ENCODE results near the gene NDUFA12.

NDUFA12 gene

DNA sequence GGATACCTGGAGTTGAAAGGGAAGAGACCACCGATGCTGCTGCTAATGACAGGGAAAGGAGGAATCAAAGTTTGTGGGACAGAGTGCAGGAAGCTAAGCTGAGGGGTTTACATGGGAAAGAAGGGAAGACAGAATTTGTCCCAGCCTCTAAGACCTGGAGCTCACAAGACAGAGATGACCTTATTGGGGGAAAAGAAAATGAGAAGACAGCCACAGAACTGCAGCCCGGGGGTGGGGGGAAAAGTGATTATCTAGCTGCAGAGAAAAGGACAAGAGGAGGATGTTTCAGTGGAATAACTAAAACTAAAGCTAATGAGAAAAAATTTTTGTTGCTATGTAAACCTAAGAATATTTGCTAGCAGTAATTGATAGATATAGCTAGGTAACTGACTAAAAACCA, 30.7 kb downstream of the NDUFA12 start:
- H3K4me1 ChIP-seq (ENCODE audit: insufficient read depth, low read length): no peaks in the 10 kb centered on the region
- H3K27me3 ChIP-seq (ENCODE audit: insufficient read depth, low read length): no peaks in the 10 kb centered on the region
- no peak overlapping the region for H3K4me3 ChIP-seq (ENCODE audit: low read length)
- H3K36me3 ChIP-seq (ENCODE audit: insufficient read depth, low read length): peaks cover 15% of the 10 kb centered on the region
- no peaks in the 10 kb centered on the region for H3K9me3 ChIP-seq (ENCODE audit: low read length)
- H2AFZ ChIP-seq (ENCODE audit: low read depth, low read length): no peak overlapping the region

DNA sequence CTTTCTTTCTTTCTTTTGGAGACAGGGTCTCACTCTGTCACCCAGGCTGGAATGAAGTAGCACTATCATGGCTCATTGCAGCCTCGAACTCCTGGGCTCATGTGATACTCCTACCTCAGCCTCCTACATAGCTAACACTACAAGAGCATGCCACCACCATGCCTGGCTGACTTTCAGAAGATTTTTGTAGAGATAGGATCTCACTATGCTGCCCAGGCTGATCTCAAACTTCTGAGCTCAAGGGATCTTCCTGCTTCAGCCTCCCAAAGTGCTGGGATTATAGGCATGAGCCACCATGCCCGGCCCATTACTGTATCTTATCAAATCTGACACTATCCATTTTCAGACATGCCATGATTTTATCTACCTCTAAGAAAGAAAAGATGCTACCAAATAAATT, 31.6 kb downstream of the NDUFA12 start:
- no peak overlapping the region for H2AFZ ChIP-seq (ENCODE audit: low read depth, low read length)
- H3K27me3 ChIP-seq (ENCODE audit: insufficient read depth, low read length): no peaks in the 10 kb centered on the region
- no peaks in the 10 kb centered on the region for H3K4me1 ChIP-seq (ENCODE audit: insufficient read depth, low read length)
- peaks cover 15% of the 10 kb centered on the region for H3K36me3 ChIP-seq (ENCODE audit: insufficient read depth, low read length)
- no peak overlapping the region for H3K4me3 ChIP-seq (ENCODE audit: low read length)
- H3K9me3 ChIP-seq (ENCODE audit: low read length): no peaks in the 10 kb centered on the region

DNA sequence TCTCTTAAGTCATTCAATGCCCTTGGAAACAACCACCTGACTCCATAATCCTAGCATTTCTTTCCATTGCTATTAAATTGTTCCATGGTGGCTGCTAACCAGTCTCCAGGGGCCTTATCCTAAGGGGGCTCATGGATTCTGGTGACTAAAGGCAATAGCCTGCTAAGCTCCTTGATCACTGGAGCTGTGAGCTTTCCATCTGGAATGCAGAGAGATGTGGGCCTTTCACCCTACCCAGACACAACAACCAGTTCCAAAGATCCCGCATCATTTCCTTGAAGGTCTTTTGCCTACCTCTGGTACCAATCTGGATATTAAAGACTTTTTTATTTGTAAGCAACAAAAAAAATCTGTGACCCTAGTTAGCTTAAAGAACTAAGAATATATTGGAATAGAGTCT, 32.9 kb downstream of the NDUFA12 start:
- Histone ChIP-seq H3K4me3 (ENCODE audit: low read length) (no peak overlapping the region), H2AFZ (ENCODE audit: low read depth, low read length) (no peak overlapping the region), H3K27me3 (ENCODE audit: insufficient read depth, low read length) (no peaks in the 10 kb centered on the region), H3K9me3 (ENCODE audit: low read length) (no peaks in the 10 kb centered on the region), H3K36me3 (ENCODE audit: insufficient read depth, low read length) (peaks cover 15% of the 10 kb centered on the region), H3K4me1 (ENCODE audit: insufficient read depth, low read length) (no peaks in the 10 kb centered on the region)

DNA sequence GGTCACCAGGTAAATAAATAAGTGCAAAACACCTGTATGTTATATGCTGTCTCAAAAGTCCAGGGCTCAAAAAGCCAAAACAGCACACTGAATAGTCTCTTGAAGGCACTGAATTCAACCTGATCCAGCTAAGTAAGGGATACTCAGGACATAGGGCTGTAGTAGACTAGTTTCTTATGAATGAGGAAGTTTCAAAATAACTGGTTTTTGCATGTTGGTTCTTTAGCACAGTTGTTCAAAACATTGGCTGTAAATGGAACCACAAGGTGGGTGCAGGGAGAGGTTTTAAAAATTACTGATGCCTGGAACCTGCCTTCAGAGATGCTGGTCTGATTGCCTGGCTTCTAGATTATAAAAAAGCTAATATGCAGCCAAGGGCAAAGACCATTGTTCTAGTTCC, 34.1 kb downstream of the NDUFA12 start:
- no peak overlapping the region for H3K4me3 ChIP-seq (ENCODE audit: low read length)
- no peak overlapping the region for H2AFZ ChIP-seq (ENCODE audit: low read depth, low read length)
- no peaks in the 10 kb centered on the region for H3K27me3 ChIP-seq (ENCODE audit: insufficient read depth, low read length)

GRCh38 chr12:94965982-94966630, 37.4 kb downstream of the NDUFA12 start:
- H3K4me3 ChIP-seq (ENCODE audit: low read length): no peak overlapping the region
- H3K36me3 ChIP-seq (ENCODE audit: insufficient read depth, low read length): peaks cover 4% of the 10 kb centered on the region
- peaks cover 11% of the 10 kb centered on the region for H3K4me1 ChIP-seq (ENCODE audit: insufficient read depth, low read length)
- H2AFZ ChIP-seq (ENCODE audit: low read depth, low read length): no peak overlapping the region
- H3K27me3 ChIP-seq (ENCODE audit: insufficient read depth, low read length): no peaks in the 10 kb centered on the region
- no peaks in the 10 kb centered on the region for H3K9me3 ChIP-seq (ENCODE audit: low read length)

More for the DNA sequence above, 34.1 kb downstream of the NDUFA12 start:
- Histone ChIP-seq H3K4me1 (ENCODE audit: insufficient read depth, low read length) (no peaks in the 10 kb centered on the region), H3K9me3 (ENCODE audit: low read length) (no peaks in the 10 kb centered on the region), H3K36me3 (ENCODE audit: insufficient read depth, low read length) (peaks cover 15% of the 10 kb centered on the region)

- H2AFZ ChIP-seq (ENCODE audit: low read depth, low read length): no peak overlapping the region
- no peaks in the 10 kb centered on the region for H3K27me3 ChIP-seq (ENCODE audit: insufficient read depth, low read length)
- H3K4me1 ChIP-seq (ENCODE audit: insufficient read depth, low read length): peaks cover 18% of the 10 kb centered on the region
- no peaks in the 10 kb centered on the region for H3K9me3 ChIP-seq (ENCODE audit: low read length)
- no peak overlapping the region for H3K4me3 ChIP-seq (ENCODE audit: low read length)
- no peaks in the 10 kb centered on the region for H3K36me3 ChIP-seq (ENCODE audit: insufficient read depth, low read length)
These were observed 39.8 kb downstream of the NDUFA12 start for GRCh38 chr12:94963649-94964048.

DNA sequence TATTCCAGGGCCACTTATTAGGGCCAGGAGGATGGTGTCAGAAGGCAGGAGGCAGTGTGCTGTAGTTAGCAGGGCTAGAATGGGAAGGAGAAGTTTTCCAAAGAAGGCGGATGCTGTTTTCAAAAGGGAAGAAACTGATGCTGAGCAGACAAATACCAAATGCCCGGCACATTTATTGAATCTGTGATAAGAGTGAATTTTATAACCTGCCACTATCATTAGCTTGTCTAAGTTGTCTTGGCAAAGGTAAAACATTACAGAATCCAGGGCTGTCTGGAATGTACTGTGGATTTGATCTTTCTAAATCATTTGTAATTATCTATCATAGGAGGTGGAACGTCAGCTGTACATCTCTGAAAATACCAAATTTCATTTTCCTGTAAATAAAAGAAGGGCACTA, 40.8 kb downstream of the NDUFA12 start:
- H3K4me1 ChIP-seq (ENCODE audit: insufficient read depth, low read length): peaks cover 18% of the 10 kb centered on the region
- no peaks in the 10 kb centered on the region for H3K36me3 ChIP-seq (ENCODE audit: insufficient read depth, low read length)
- H3K27me3 ChIP-seq (ENCODE audit: insufficient read depth, low read length): no peaks in the 10 kb centered on the region
- no peak overlapping the region for H2AFZ ChIP-seq (ENCODE audit: low read depth, low read length)
- no peaks in the 10 kb centered on the region for H3K9me3 ChIP-seq (ENCODE audit: low read length)
- no peak overlapping the region for H3K4me3 ChIP-seq (ENCODE audit: low read length)

- H3K9me3 ChIP-seq (ENCODE audit: low read length): no peaks in the 10 kb centered on the region
- no peaks in the 10 kb centered on the region for H3K36me3 ChIP-seq (ENCODE audit: insufficient read depth, low read length)
- H3K4me1 ChIP-seq (ENCODE audit: insufficient read depth, low read length): peaks cover 18% of the 10 kb centered on the region
- H3K27me3 ChIP-seq (ENCODE audit: insufficient read depth, low read length): no peaks in the 10 kb centered on the region
- no peak overlapping the region for H2AFZ ChIP-seq (ENCODE audit: low read depth, low read length)
- no peak overlapping the region for H3K4me3 ChIP-seq (ENCODE audit: low read length)
These were observed 41.6 kb downstream of the NDUFA12 start for GRCh38 chr12:94961911-94962310.

- Histone ChIP-seq H3K9me3 (ENCODE audit: low read length) (no peaks in the 10 kb centered on the region), H3K4me3 (ENCODE audit: low read length) (no peak overlapping the region), H3K27me3 (ENCODE audit: insufficient read depth, low read length) (no peaks in the 10 kb centered on the region), H2AFZ (ENCODE audit: low read depth, low read length) (no peak overlapping the region), H3K36me3 (ENCODE audit: insufficient read depth, low read length) (no peaks in the 10 kb centered on the region), H3K4me1 (ENCODE audit: insufficient read depth, low read length) (peaks cover 18% of the 10 kb centered on the region)
These were observed 42.2 kb downstream of the NDUFA12 start for GRCh38 chr12:94961256-94961824.

- Histone ChIP-seq H3K4me1 (ENCODE audit: insufficient read depth, low read length) (peaks cover 16% of the 10 kb centered on the region), H3K9me3 (ENCODE audit: low read length) (no peaks in the 10 kb centered on the region), H3K4me3 (ENCODE audit: low read length) (no peak overlapping the region), H2AFZ (ENCODE audit: low read depth, low read length) (no peak overlapping the region), H3K27me3 (ENCODE audit: insufficient read depth, low read length) (no peaks in the 10 kb centered on the region), H3K36me3 (ENCODE audit: insufficient read depth, low read length) (no peaks in the 10 kb centered on the region)
These were observed 46.5 kb downstream of the NDUFA12 start for GRCh38 chr12:94957006-94957405.

DNA sequence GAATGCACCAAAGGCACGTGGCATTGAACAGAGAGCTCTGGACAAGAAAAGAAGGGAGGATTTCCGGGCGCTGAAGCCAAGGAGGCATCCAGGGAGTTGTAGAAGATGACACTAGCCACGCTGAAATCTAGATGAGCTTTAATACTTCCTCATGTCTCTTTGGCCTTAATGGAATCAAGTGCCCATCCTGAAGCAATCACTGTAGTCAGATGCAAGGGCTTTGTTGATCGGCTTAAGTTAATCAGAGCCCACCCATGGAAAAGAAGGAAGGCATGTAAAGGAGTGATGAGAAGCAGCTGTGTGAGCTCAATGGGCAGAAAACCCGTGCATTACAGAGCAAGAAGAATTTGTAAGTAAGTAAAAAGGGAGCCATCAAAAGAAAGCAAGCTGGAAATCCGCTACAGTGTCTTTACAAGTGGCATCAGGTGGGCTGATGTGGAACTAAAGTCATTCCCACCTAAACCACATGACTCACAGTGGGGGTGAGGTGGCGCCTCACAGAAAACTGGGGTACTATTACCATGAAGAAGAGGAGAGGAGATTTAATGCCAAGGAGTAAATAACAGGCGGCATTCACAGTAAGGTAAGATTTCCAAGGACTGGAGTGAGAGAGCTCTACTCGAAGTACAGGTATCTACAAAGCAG, 48.4 kb downstream of the NDUFA12 start:
- Histone ChIP-seq H3K36me3 (ENCODE audit: insufficient read depth, low read length) (no peaks in the 10 kb centered on the region), H3K9me3 (ENCODE audit: low read length) (no peaks in the 10 kb centered on the region), H2AFZ (ENCODE audit: low read depth, low read length) (no peak overlapping the region), H3K27me3 (ENCODE audit: insufficient read depth, low read length) (no peaks in the 10 kb centered on the region), H3K4me1 (ENCODE audit: insufficient read depth, low read length) (peaks cover 11% of the 10 kb centered on the region), H3K4me3 (ENCODE audit: low read length) (no peak overlapping the region)

DNA sequence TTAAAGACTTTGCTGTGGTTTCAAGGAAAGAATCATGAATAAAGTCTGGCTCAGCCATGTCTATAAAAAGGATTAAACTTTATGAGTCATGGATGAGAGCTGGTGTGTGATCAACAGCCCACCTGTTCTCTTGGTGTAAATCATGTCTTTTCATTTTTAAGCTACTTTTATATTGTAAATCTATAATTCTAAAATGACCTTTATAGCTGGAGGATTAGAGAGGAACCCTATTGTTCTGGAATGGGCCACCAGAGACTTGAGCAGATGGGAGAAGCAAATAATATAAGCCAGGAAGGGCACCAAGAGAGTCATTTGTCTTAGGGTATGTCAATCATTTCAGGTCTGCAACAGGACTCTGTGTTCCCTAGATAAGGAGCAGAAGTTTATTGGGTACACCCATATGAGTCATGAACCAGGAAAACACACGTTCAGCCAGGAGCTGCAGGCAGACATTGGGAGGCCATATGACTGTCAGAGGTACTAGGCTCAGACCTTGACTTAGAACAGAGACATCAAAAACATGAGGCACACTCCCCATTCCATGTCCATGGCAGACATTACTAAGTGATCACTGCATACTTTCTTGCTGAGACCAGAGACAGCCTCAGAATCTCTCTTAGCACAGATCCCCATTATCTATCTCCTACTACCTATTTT, 49.3 kb downstream of the NDUFA12 start:
- Histone ChIP-seq H2AFZ (ENCODE audit: low read depth, low read length) (no peak overlapping the region), H3K27me3 (ENCODE audit: insufficient read depth, low read length) (no peaks in the 10 kb centered on the region), H3K36me3 (ENCODE audit: insufficient read depth, low read length) (no peaks in the 10 kb centered on the region), H3K4me3 (ENCODE audit: low read length) (no peak overlapping the region), H3K4me1 (ENCODE audit: insufficient read depth, low read length) (peaks cover 11% of the 10 kb centered on the region), H3K9me3 (ENCODE audit: low read length) (no peaks in the 10 kb centered on the region)

- Histone ChIP-seq H3K9me3 (ENCODE audit: low read length) (no peaks in the 10 kb centered on the region), H2AFZ (ENCODE audit: low read depth, low read length) (no peak overlapping the region), H3K36me3 (ENCODE audit: insufficient read depth, low read length) (no peaks in the 10 kb centered on the region), H3K4me3 (ENCODE audit: low read length) (no peak overlapping the region), H3K27me3 (ENCODE audit: insufficient read depth, low read length) (no peaks in the 10 kb centered on the region), H3K4me1 (ENCODE audit: insufficient read depth, low read length) (peaks cover 11% of the 10 kb centered on the region)
These were observed 51.2 kb downstream of the NDUFA12 start for GRCh38 chr12:94952325-94952724.

All from neuron (in vitro differentiated cells).